ENCODE measurements around the gene KAT6B.

DNA sequence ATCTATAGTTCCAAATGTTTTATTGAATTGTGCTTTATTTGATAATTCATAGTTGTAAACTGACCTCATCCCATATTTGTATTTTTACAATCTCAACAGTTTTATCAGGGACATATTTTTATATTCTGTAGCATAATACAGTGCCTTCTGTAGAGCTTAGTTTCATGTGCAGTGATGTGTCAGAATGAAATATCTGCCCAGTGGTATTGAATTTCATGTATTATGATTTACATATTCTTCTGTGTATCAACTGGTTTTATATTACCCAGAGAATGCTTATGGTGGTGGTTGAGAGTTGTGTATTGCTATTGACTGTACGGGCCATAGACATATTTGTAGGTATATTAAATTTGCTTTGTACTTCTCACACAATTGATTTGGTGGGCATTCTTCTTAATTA is 89.9 kb downstream of the KAT6B start:
- TF ChIP-seq, protein P1, sequence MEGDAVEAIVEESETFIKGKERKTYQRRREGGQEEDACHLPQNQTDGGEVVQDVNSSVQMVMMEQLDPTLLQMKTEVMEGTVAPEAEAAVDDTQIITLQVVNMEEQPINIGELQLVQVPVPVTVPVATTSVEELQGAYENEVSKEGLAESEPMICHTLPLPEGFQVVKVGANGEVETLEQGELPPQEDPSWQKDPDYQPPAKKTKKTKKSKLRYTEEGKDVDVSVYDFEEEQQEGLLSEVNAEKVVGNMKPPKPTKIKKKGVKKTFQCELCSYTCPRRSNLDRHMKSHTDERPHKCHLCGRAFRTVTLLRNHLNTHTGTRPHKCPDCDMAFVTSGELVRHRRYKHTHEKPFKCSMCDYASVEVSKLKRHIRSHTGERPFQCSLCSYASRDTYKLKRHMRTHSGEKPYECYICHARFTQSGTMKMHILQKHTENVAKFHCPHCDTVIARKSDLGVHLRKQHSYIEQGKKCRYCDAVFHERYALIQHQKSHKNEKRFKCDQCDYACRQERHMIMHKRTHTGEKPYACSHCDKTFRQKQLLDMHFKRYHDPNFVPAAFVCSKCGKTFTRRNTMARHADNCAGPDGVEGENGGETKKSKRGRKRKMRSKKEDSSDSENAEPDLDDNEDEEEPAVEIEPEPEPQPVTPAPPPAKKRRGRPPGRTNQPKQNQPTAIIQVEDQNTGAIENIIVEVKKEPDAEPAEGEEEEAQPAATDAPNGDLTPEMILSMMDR (IDR thresholded peaks at IDR 0.05; ENCODE audit: control extremely low read depth in 1 of 3, insufficient read depth in 1 of 3, low read depth in 1 of 3, low read length in 3 of 3): no peak
- TF ChIP-seq, protein P2, sequence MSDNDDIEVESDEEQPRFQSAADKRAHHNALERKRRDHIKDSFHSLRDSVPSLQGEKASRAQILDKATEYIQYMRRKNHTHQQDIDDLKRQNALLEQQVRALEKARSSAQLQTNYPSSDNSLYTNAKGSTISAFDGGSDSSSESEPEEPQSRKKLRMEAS (IDR thresholded peaks at IDR 0.05): no peak
- TF ChIP-seq JUND (IDR thresholded peaks at IDR 0.05; ENCODE audit: low read length): no peak

Data from H1 (cell line).